ENCODE results near the gene LDLRAD4. TPM values are rescaled to one million over a fixed set of nuclear protein-coding genes. Genes with fewer than 3 reads are reported as not detected.

LDLRAD4 gene
- total and polyA plus RNA-seq, 12 donors, result 3.9 to 64.5 (median 36.0) TPM

- peak in 2 of 7 donors; percentile 3 to 42 for DNase-seq
- Histone ChIP-seq H3K4me1 (replicated peaks in 1 of 2) (peaks cover 0 to 7% of the 10 kb centered on the region in 2 donors), H3K4me3 (no peak overlapping the region), H3K27me3 (no peaks in the 10 kb centered on the region), H3K27ac (no peak overlapping the region), H3K9me3 (replicated peaks in 1 of 3) (no peaks in the 10 kb centered on the region), H3K36me3 (replicated peaks in 1 of 2) (no peaks in the 10 kb centered on the region)
- intact Hi-C loops (cut with DNase I), result no loop called here
- TF ChIP-seq, protein P1, sequence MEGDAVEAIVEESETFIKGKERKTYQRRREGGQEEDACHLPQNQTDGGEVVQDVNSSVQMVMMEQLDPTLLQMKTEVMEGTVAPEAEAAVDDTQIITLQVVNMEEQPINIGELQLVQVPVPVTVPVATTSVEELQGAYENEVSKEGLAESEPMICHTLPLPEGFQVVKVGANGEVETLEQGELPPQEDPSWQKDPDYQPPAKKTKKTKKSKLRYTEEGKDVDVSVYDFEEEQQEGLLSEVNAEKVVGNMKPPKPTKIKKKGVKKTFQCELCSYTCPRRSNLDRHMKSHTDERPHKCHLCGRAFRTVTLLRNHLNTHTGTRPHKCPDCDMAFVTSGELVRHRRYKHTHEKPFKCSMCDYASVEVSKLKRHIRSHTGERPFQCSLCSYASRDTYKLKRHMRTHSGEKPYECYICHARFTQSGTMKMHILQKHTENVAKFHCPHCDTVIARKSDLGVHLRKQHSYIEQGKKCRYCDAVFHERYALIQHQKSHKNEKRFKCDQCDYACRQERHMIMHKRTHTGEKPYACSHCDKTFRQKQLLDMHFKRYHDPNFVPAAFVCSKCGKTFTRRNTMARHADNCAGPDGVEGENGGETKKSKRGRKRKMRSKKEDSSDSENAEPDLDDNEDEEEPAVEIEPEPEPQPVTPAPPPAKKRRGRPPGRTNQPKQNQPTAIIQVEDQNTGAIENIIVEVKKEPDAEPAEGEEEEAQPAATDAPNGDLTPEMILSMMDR (IDR thresholded peaks at IDR 0.05), result no peak
- WGBS, 4 donors, result 91 to 98% (median 97%) methylated on average over 14 of the region's 14 CpGs
These were observed 28.9 kb downstream of the LDLRAD4 start for GRCh38 chr18:13247506-13247905.

DNA sequence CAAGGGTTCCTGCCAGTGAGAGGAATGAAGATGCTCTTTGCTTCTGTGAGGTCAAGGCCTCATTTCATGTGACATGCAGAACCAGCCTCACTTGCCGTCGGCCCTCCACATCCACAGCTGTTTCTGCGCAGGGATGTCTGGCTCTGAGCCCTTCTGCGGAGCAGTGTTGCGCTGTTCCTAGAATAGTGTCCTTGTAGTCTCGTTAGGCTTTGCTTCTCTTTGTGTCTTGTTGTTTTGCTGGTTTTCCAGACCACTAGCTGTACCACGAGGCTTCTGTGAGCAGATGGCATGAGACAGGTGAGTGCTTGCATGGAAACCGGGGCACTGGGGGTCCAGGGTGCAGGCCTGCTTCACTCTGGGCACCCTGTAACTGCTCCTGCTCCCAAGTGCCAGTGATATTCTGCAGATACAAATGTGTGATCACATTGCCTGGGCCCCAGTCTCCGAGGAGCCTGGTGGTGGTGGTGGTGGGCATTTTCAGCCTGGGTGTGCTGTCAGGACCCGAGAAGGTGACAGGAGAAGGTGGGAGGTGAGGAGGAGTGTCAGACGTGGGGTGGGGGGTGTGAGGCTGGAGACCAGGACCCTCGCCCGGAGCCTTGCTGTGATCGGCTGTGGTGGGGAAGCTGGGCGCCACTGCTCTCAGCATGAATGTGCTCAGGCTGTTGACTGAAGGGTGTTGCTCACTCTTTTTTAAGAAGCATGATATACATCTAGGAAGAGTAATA is 34.3 kb downstream of the LDLRAD4 start:
- WGBS, 4 donors, result 85 to 93% (median 86%) methylated on average over 15 of the region's 15 CpGs
- Histone ChIP-seq H3K27ac (no peak overlapping the region), H3K27me3 (no peaks in the 10 kb centered on the region), H3K4me3 (no peak overlapping the region), H3K9me3 (replicated peaks in 1 of 3) (no peaks in the 10 kb centered on the region), H3K4me1 (replicated peaks in 1 of 2) (peaks cover 0 to 15% of the 10 kb centered on the region in 2 donors), H3K36me3 (replicated peaks in 1 of 2) (no peaks in the 10 kb centered on the region)
- intact Hi-C loops (cut with DNase I), result no loop called here
- TF ChIP-seq, protein P1 (IDR thresholded peaks at IDR 0.05), result no peak
- no peak for TF ChIP-seq POLR2A (IDR thresholded peaks at IDR 0.05)
- peak in 2 of 7 donors; percentile 2 to 48 for DNase-seq

GRCh38 chr18:13253786-13254688 is 35.5 kb downstream of the LDLRAD4 start:
- no peaks in the 10 kb centered on the region for H3K9me3 ChIP-seq (replicated peaks in 1 of 3)
- TF ChIP-seq, protein P1 (IDR thresholded peaks at IDR 0.05), result no peak
- no peak for TF ChIP-seq POLR2A (IDR thresholded peaks at IDR 0.05)
- peak in 3 of 7 donors; percentile 8 to 46 (median 19) for DNase-seq
- H3K4me1 ChIP-seq (replicated peaks in 1 of 2), result peaks cover 0 to 25% of the 10 kb centered on the region in 2 donors
- no peaks in the 10 kb centered on the region for H3K36me3 ChIP-seq (replicated peaks in 1 of 2)
- 83 to 95% (median 93%) methylated on average over 25 to 26 of the region's 26 CpGs for WGBS, 4 donors
- no peak overlapping the region for H3K27ac ChIP-seq
- intact Hi-C loops (cut with DNase I), result no loop called here
- no peak overlapping the region for H3K4me3 ChIP-seq
- no peaks in the 10 kb centered on the region for H3K27me3 ChIP-seq
